ENCODE results near the gene MRPL54.

DNA sequence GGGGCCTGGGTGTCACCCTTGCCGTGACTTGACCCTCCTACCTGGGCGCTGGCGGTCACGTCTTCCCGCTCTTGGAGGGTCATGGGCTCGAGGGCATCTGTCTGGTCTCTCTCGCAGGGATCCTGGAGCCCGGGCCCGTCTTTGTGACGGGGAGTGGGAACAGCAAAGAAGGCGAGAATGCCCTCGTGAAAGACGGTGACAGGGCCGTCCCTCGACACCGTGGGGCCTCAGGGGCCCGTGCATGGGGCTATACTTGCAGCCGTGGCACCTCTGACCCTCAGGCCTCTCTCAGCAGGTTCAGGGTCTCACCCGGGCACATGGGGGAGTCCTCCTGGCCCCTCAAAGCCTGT lies 44.6 kb downstream of the MRPL54 start:
- TF ChIP-seq MAFK (IDR thresholded peaks at IDR 0.05; ENCODE audit: partially characterized antibody) (no peak), KDM5A (IDR thresholded peaks at IDR 0.05) (no peak), EP300 (IDR thresholded peaks at IDR 0.05) (no peak), POLR2A (IDR thresholded peaks at IDR 0.05; ENCODE audit: low read length) (no peak)
- TF ChIP-seq, protein P1, sequence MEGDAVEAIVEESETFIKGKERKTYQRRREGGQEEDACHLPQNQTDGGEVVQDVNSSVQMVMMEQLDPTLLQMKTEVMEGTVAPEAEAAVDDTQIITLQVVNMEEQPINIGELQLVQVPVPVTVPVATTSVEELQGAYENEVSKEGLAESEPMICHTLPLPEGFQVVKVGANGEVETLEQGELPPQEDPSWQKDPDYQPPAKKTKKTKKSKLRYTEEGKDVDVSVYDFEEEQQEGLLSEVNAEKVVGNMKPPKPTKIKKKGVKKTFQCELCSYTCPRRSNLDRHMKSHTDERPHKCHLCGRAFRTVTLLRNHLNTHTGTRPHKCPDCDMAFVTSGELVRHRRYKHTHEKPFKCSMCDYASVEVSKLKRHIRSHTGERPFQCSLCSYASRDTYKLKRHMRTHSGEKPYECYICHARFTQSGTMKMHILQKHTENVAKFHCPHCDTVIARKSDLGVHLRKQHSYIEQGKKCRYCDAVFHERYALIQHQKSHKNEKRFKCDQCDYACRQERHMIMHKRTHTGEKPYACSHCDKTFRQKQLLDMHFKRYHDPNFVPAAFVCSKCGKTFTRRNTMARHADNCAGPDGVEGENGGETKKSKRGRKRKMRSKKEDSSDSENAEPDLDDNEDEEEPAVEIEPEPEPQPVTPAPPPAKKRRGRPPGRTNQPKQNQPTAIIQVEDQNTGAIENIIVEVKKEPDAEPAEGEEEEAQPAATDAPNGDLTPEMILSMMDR (IDR thresholded peaks at IDR 0.05) = no peak
- TF ChIP-seq, protein P2, sequence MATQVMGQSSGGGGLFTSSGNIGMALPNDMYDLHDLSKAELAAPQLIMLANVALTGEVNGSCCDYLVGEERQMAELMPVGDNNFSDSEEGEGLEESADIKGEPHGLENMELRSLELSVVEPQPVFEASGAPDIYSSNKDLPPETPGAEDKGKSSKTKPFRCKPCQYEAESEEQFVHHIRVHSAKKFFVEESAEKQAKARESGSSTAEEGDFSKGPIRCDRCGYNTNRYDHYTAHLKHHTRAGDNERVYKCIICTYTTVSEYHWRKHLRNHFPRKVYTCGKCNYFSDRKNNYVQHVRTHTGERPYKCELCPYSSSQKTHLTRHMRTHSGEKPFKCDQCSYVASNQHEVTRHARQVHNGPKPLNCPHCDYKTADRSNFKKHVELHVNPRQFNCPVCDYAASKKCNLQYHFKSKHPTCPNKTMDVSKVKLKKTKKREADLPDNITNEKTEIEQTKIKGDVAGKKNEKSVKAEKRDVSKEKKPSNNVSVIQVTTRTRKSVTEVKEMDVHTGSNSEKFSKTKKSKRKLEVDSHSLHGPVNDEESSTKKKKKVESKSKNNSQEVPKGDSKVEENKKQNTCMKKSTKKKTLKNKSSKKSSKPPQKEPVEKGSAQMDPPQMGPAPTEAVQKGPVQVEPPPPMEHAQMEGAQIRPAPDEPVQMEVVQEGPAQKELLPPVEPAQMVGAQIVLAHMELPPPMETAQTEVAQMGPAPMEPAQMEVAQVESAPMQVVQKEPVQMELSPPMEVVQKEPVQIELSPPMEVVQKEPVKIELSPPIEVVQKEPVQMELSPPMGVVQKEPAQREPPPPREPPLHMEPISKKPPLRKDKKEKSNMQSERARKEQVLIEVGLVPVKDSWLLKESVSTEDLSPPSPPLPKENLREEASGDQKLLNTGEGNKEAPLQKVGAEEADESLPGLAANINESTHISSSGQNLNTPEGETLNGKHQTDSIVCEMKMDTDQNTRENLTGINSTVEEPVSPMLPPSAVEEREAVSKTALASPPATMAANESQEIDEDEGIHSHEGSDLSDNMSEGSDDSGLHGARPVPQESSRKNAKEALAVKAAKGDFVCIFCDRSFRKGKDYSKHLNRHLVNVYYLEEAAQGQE (IDR thresholded peaks at IDR 0.05) = no peak

Data from A549 (cell line).